Urinary bladder (tissue), 4 donors: ENCODE measurements around the gene PRKAG1. TPM values are rescaled to one million over a fixed set of nuclear protein-coding genes. Genes with fewer than 3 reads are reported as not detected.

Experiments used
- DNase-seq: peaks from one replicate; pipeline ENCODE4 v3.0.0-alpha.2; 2015; ENCODE audit errors: extremely low spot score
- H3K27ac ChIP-seq: one replicate; pipeline ENCODE4 v1.5.1; 2013; ENCODE audit warnings: low read depth, mild to moderate bottlenecking, moderate library complexity
- H3K36me3 ChIP-seq: one replicate; pipeline ENCODE4 v1.6.1; 2013; ENCODE audit warnings: mild to moderate bottlenecking, moderate library complexity; ENCODE audit not compliant: insufficient read depth
- H3K4me1 ChIP-seq: one replicate; pipeline ENCODE4 v1.6.1; 2013; ENCODE audit warnings: mild to moderate bottlenecking, moderate library complexity; ENCODE audit not compliant: insufficient read depth
- H3K4me3 ChIP-seq: one replicate; pipeline ENCODE4 v1.5.1; 2013; ENCODE audit warnings: low read depth, low read length
- WGBS: extraction: QIAGEN DNeasy Blood & Tissue Kit; methylation state at CpG from one replicate; pipeline ENCODE4 v1.1.7; 2013; 5-methylcytosine and 5-hydroxymethylcytosine counted together
- polyA plus RNA-seq: library from polyadenylated mRNA; stranded (reverse); fragments of 200-250 nt; gene quantifications from one replicate; pipeline ENCODE4 v1.2.3, GENCODE V29; 2013
- total RNA-seq: library from RNA; depleted of rRNA; stranded (reverse); fragments of >200 nt; gene quantifications from one replicate; pipeline ENCODE4 v1.2.3, GENCODE V29; 2014
- donor health status: healthy with polysubstance abuse.
- donor health status: healthy.

The PRKAG1 gene
- total and polyA plus RNA-seq, 2 donors: 41.8 to 63.3 TPM

DNA sequence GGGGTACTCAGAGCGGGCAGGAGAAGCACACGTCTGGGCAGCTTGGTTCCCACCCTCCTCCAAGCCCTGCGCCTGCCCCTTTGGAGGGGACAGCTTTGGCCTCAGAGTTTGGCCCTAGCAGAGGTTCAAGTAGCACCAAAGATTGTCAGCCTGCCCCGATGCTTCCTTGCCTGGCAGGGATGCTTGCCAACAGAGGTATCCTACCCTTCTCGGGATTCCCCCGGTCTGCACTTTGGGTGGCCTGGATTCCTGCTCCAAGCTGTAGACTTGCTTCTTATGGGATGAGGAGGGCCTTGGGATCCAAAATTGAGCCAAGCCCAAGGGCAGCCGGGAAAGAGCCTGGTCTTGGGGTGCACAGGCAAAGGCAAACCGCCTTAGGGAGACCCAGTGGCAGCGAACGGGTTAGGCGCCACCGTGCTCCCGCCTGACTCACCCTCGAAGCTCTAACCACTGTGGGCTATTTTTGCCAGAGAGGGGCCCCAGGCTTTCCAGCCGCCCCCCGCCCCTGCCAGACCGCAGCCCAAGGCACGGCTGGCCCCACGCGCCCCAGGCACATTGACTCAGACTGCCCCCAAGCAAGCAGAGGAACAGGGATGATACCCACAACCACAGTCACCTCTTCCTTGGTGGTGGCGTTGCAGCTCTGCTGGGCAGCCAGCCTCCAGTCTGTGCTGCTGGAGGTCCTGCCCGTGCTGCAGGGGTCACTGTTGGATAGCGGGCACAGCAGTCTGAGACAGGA, 46.2 kb downstream of the PRKAG1 start:
- no peak for DNase-seq
- H3K36me3 ChIP-seq: no peaks in the 10 kb centered on the region
- 14% methylated on average over 23 of the region's 23 CpGs for WGBS
- no peaks in the 10 kb centered on the region for H3K4me1 ChIP-seq
- no peak overlapping the region for H3K4me3 ChIP-seq
- H3K27ac ChIP-seq: no peak overlapping the region

DNA sequence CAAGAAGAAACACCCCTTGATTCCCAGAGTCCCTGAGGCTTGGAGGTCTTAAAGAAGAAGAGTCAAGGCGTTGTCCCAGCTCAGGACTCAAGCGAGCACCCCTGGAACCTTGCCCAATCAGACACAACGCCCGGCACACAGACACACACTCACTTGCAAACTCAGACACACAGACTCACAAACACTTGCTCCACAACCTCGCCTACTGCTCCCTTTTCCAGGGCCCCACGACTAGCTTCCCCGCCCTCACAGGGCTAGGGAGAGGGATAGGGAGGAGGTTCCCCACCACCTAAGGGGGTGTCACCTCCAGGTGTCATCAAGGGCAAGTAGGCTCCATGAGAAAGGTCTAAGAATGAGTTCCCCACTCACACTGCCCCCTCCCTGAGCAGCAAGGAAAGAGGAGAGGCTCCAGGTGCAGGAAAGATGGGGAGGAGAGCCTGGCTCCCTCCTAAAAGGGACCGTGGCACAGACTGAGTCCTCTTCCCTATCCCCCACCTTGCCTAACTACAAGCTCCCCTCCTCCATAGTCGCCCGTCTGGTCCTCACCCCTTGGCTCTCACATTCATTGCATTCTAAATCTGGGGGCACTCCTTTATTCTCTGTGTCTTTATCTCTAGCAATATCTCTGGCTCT, 47.8 kb downstream of the PRKAG1 start:
- DNase-seq: no peak
- Histone ChIP-seq H3K27ac (no peak overlapping the region), H3K4me1 (no peaks in the 10 kb centered on the region), H3K4me3 (no peak overlapping the region), H3K36me3 (no peaks in the 10 kb centered on the region)
- 35% methylated on average over 10 of the region's 10 CpGs for WGBS

- no peak overlapping the region for H3K4me3 ChIP-seq
- no peaks in the 10 kb centered on the region for H3K36me3 ChIP-seq
- H3K4me1 ChIP-seq: no peaks in the 10 kb centered on the region
- H3K27ac ChIP-seq: no peak overlapping the region
- no peak for DNase-seq
- 8% methylated on average over 77 of the region's 77 CpGs for WGBS
Observed at GRCh38 chr12:48969833-48970701, 48.5 kb downstream of the PRKAG1 start.

- H3K4me3 ChIP-seq: no peak overlapping the region
- 45% methylated on average over 8 of the region's 8 CpGs for WGBS
- no peak overlapping the region for H3K27ac ChIP-seq
- no peak for DNase-seq
- no peaks in the 10 kb centered on the region for H3K36me3 ChIP-seq
- no peaks in the 10 kb centered on the region for H3K4me1 ChIP-seq
Observed at GRCh38 chr12:48969160-48969771, 49.3 kb downstream of the PRKAG1 start.

GRCh38 chr12:48968467-48968866, 50.1 kb downstream of the PRKAG1 start:
- H3K27ac ChIP-seq: no peak overlapping the region
- no peak for DNase-seq
- WGBS: 77% methylated on average over 3 of the region's 3 CpGs
- no peaks in the 10 kb centered on the region for H3K4me1 ChIP-seq
- no peak overlapping the region for H3K4me3 ChIP-seq
- no peaks in the 10 kb centered on the region for H3K36me3 ChIP-seq

DNA sequence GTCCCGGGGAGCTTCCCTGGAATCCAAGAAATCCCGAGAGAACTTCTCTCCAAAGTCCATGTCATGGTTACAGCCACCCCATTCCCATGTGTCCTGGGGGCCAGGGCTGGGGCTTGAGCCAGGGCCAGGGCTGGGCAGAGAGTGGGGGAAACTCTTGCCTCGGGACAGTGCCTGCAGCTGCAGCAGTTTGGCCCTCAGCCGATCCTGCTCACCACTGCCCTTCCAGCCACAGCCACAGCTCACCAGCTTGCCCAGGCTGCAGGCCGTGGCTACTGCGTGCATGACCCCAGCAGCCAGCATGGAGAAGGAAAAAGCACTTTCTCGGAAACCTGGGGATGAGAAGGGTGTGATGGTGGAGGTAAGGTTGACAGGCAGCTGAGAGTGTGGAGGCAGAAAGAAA, 50.6 kb downstream of the PRKAG1 start:
- no peak for DNase-seq
- Histone ChIP-seq H3K36me3 (no peaks in the 10 kb centered on the region), H3K4me3 (no peak overlapping the region), H3K4me1 (no peaks in the 10 kb centered on the region), H3K27ac (no peak overlapping the region)
- 61% methylated on average over 7 of the region's 7 CpGs for WGBS

DNA sequence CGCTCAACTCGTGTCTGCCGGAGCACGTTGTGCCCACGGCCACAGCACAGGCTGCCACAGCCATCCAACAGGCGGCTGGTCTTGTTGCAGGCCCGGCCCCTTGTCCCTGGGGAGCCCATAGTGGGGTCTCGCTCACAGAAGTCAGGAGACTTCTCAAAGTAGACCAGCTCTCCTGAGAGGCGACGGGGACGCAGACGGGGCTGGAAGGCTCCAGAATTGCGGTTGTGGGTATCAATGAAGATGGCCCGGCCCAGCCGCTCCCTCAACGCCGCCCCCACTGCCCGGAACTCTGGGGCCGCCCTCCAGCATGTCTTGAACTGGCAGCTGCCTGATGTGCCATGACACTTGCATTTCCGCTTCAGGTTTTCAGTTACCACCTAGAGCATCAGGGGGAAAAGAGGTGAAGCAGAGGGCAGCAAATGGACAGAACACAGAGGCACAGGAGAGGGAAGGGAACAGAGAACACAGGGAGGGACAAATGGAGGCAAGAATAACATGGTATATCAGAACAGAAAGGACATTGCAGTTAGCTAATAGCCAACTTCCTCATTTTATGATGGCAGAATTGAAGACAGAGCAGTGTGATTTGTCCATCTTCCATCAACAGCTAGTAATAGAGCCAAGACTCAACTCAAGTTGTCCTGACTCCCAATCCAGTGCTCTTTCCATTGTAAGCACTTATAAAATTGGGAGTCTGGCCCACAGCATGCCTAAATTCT, 52.2 kb downstream of the PRKAG1 start:
- Histone ChIP-seq H3K4me3 (no peak overlapping the region), H3K4me1 (no peaks in the 10 kb centered on the region), H3K27ac (no peak overlapping the region), H3K36me3 (no peaks in the 10 kb centered on the region)
- WGBS: 49% methylated on average over 20 of the region's 20 CpGs
- DNase-seq: no peak

GRCh38 chr12:48965298-48965838, 53.2 kb downstream of the PRKAG1 start:
- H3K4me3 ChIP-seq: no peak overlapping the region
- no peaks in the 10 kb centered on the region for H3K4me1 ChIP-seq
- H3K27ac ChIP-seq: no peak overlapping the region
- DNase-seq: no peak
- H3K36me3 ChIP-seq: no peaks in the 10 kb centered on the region

DNA sequence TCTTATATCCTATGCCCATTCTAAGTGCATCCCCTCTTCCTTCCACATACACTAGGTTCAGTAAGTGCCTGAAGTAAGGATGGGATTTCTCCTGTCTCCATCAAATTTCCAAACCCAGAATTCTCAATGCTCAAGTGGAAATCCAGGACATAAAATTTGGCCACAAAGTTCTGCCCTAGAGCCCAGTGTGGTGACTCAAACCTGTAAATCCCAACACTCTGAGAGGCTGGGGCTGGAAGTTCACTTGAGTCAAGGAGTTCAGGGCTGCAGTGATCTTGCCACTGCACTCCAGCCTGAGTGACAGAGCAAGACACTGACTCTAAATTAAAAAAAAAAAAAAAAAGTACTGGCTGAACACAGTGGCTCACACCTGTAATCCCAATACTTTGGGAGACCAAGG, 56.8 kb downstream of the PRKAG1 start:
- no peaks in the 10 kb centered on the region for H3K4me1 ChIP-seq
- no peak overlapping the region for H3K4me3 ChIP-seq
- no peaks in the 10 kb centered on the region for H3K36me3 ChIP-seq
- H3K27ac ChIP-seq: no peak overlapping the region
- DNase-seq: no peak

- Histone ChIP-seq H3K4me1 (no peaks in the 10 kb centered on the region), H3K27ac (no peak overlapping the region), H3K36me3 (no peaks in the 10 kb centered on the region), H3K4me3 (no peak overlapping the region)
- no peak for DNase-seq
- WGBS: 41% methylated on average over 4 of the region's 4 CpGs
Observed at GRCh38 chr12:48961331-48961730, 57.2 kb downstream of the PRKAG1 start.

GRCh38 chr12:48960834-48961233, 57.7 kb downstream of the PRKAG1 start:
- WGBS: 64% methylated on average over 3 of the region's 3 CpGs
- DNase-seq: no peak
- no peak overlapping the region for H3K4me3 ChIP-seq
- no peaks in the 10 kb centered on the region for H3K36me3 ChIP-seq
- no peaks in the 10 kb centered on the region for H3K4me1 ChIP-seq
- H3K27ac ChIP-seq: no peak overlapping the region

- Histone ChIP-seq H3K4me3 (peak overlapping the region; percentile 91), H3K36me3 (peaks cover 1% of the 10 kb centered on the region), H3K27ac (no peak overlapping the region), H3K4me1 (no peaks in the 10 kb centered on the region)
- DNase-seq: no peak
- WGBS: 27% methylated on average over 3 of the region's 3 CpGs
Observed at GRCh38 chr12:48958049-48958388, 60.6 kb downstream of the PRKAG1 start.
